Liver (tissue), 9 donors: ENCODE data around the gene PRRG3. TPM values are rescaled to one million over a fixed set of nuclear protein-coding genes. Genes with fewer than 3 reads are reported as not detected.

ENCODE experiments used
- DNase-seq: peaks from one replicate; pipeline ENCODE4 v3.0.0-alpha.2; 2017; ENCODE audit warnings: low spot score
- H3K27ac ChIP-seq, 2 donors: one replicate each; pipeline ENCODE4 v1.7.0; 2013; ENCODE audit warnings: inconsistent platforms in 2 of 2, low read length in 2 of 2, control low read depth in 1 of 2, low read depth in 1 of 2, mild to moderate bottlenecking in 1 of 2
- H3K27me3 ChIP-seq, 4 donors: one replicate each; pipeline versions ENCODE4 v1.6.1 to v1.7.0; 2013; ENCODE audit warnings: low read length in 3 of 4, inconsistent platforms in 1 of 4, mild to moderate bottlenecking in 1 of 4, moderate library complexity in 1 of 4; ENCODE audit not compliant: control insufficient read depth in 4 of 4, insufficient read depth in 4 of 4
- H3K36me3 ChIP-seq, 4 donors: one replicate each; pipeline versions ENCODE4 v1.6.1 to v1.7.0; 2013; ENCODE audit warnings: low read length in 3 of 4, mild to moderate bottlenecking in 3 of 4, low read depth in 1 of 4, moderate library complexity in 1 of 4; ENCODE audit not compliant: control insufficient read depth in 4 of 4, insufficient read depth in 3 of 4
- H3K4me1 ChIP-seq, 4 donors: one replicate each; pipeline versions ENCODE4 v1.6.1 to v1.7.0; 2013; ENCODE audit warnings: low read length in 3 of 4, mild to moderate bottlenecking in 3 of 4, moderate library complexity in 1 of 4; ENCODE audit not compliant: control insufficient read depth in 4 of 4, insufficient read depth in 4 of 4
- H3K4me3 ChIP-seq, 3 donors: one replicate each; pipeline versions ENCODE4 v1.6.1 to v1.7.0; 2013; ENCODE audit warnings: low read length in 3 of 3, control low read depth in 1 of 3, low read depth in 1 of 3, mild to moderate bottlenecking in 1 of 3
- H3K9ac ChIP-seq, 2 donors: one replicate each; pipeline ENCODE4 v1.7.0; 2013; ENCODE audit warnings: low read length in 2 of 2, mild to moderate bottlenecking in 2 of 2, moderate library complexity in 2 of 2, control low read depth in 1 of 2, low read depth in 1 of 2
- H3K9me3 ChIP-seq, 4 donors: one replicate each; pipeline versions ENCODE4 v1.6.1 to v1.7.0; 2013; ENCODE audit warnings: low read length in 3 of 4; ENCODE audit not compliant: control insufficient read depth in 4 of 4
- ATF3 ChIP-seq: IDR thresholded peaks from 2 replicates; pipeline ENCODE4 v1.6.1; 2016; ENCODE audit warnings: antibody characterized with exemption
- CTCF ChIP-seq: fragments of 150-350 bp; IDR thresholded peaks from 2 replicates; pipeline ENCODE4 v1.5.1; 2017; ENCODE audit warnings: improper control_type of control experiment, low read depth, low read length; ENCODE audit not compliant: missing input control
- EGR1 ChIP-seq, 2 donors: IDR thresholded peaks; 2 replicates each; pipeline ENCODE4 v1.6.1; 2016 to 2018; ENCODE audit warnings: antibody characterized with exemption in 2 of 2, low read depth in 2 of 2
- FOXA1 ChIP-seq: IDR thresholded peaks from 2 replicates; pipeline ENCODE4 v1.6.1; 2016; ENCODE audit warnings: antibody characterized with exemption
- FOXA2 ChIP-seq: IDR thresholded peaks from 2 replicates; pipeline ENCODE4 v1.6.1; 2016; ENCODE audit warnings: antibody characterized with exemption
- GABPA ChIP-seq, 2 donors: IDR thresholded peaks in 1 of 2; conservative IDR thresholded peaks in 1 of 2; 2 replicates each; pipeline ENCODE4 v1.6.1; 2016; ENCODE audit warnings: antibody characterized with exemption in 2 of 2, mild to moderate bottlenecking in 1 of 2, moderate library complexity in 1 of 2
- HNF4A ChIP-seq, 2 donors: conservative IDR thresholded peaks; 2 replicates each; pipeline ENCODE4 v1.6.1; 2016; ENCODE audit warnings: antibody characterized with exemption in 2 of 2, mild to moderate bottlenecking in 2 of 2
- HNF4G ChIP-seq: IDR thresholded peaks from 2 replicates; pipeline ENCODE4 v1.6.1; 2016; ENCODE audit warnings: antibody characterized with exemption
- JUND ChIP-seq, 2 donors: IDR thresholded peaks; 2 replicates each; pipeline ENCODE4 v1.6.1; 2016; ENCODE audit warnings: antibody characterized with exemption in 2 of 2
- MAX ChIP-seq: IDR thresholded peaks from 2 replicates; pipeline ENCODE4 v1.6.1; 2016; ENCODE audit warnings: antibody characterized with exemption
- NR2F2 ChIP-seq: IDR thresholded peaks from 2 replicates; pipeline ENCODE4 v1.6.1; 2016; ENCODE audit warnings: antibody characterized with exemption
- RAD21 ChIP-seq, 2 donors: IDR thresholded peaks; 2 replicates each; pipeline ENCODE4 v1.6.1; 2016; ENCODE audit warnings: antibody characterized with exemption in 2 of 2, mild to moderate bottlenecking in 2 of 2
- REST ChIP-seq: IDR thresholded peaks from 2 replicates; pipeline ENCODE4 v1.6.1; 2016; ENCODE audit warnings: antibody characterized with exemption, mild to moderate bottlenecking
- RXRA ChIP-seq, 2 donors: IDR thresholded peaks; 2 replicates each; pipeline ENCODE4 v1.6.1; 2017 to 2018; ENCODE audit warnings: antibody characterized with exemption in 2 of 2, mild to moderate bottlenecking in 1 of 2
- SP1 ChIP-seq: IDR thresholded peaks from 2 replicates; pipeline ENCODE4 v1.6.1; 2018; ENCODE audit warnings: antibody characterized with exemption, mild to moderate bottlenecking
- TAF1 ChIP-seq: conservative IDR thresholded peaks from 2 replicates; pipeline ENCODE4 v1.6.1; 2016; ENCODE audit warnings: antibody characterized with exemption, mild to moderate bottlenecking
- YY1 ChIP-seq: IDR thresholded peaks from 2 replicates; pipeline ENCODE4 v1.6.1; 2016; ENCODE audit warnings: antibody characterized with exemption, mild to moderate bottlenecking
- ZBTB33 ChIP-seq: IDR thresholded peaks from 2 replicates; pipeline ENCODE4 v1.6.1; 2016; ENCODE audit warnings: antibody characterized with exemption
- WGBS: extraction: QIAGEN DNeasy Blood & Tissue Kit; methylation state at CpG from one replicate; pipeline ENCODE4 v1.1.7; 2013; 5-methylcytosine and 5-hydroxymethylcytosine counted together
- polyA plus RNA-seq, 2 donors: library from polyadenylated mRNA; stranded (reverse) in 1 of 2; unstranded in 1 of 2; fragments of 200-250 nt in 1 of 2; fragments of >200 nt in 1 of 2; fragmentation: Nextera tagmentation in 1 of 2; extraction: Ambion mirVana in 1 of 2; gene quantifications; one replicate each; pipeline versions ENCODE4 v1.2.1 to v1.2.3, GENCODE V29; 2013 to 2015
- total RNA-seq, 2 donors: library from RNA; depleted of rRNA; stranded (reverse); fragments of >200 nt; gene quantifications; one replicate each; pipeline ENCODE4 v1.2.3, GENCODE V29; 2014
- donor health status: healthy.
- donor health status: healthy.
- donor health status: healthy.
- donor health status: healthy.
- donor health status: healthy.

PRRG3 gene
- total and polyA plus RNA-seq, 4 donors, result under 0.01 to 0.05 (median 0.01) TPM; not detected in 1

GRCh38 chrX:151701531-151701930 lies 6.3 kb downstream of the PRRG3 start:
- H3K27ac ChIP-seq, result no peak overlapping the region
- 90% methylated on average over 7 of the region's 7 CpGs for WGBS
- no peak overlapping the region for H3K4me3 ChIP-seq
- no peak for TF ChIP-seq MAX
- no peak for TF ChIP-seq HNF4G
- TF ChIP-seq FOXA2, result no peak
- no peak for TF ChIP-seq FOXA1
- no peak for TF ChIP-seq GABPA (IDR thresholded peaks at IDR 0.05 in 1 of 2, conservative IDR thresholded peaks at IDR 0.05 in 1 of 2)
- no peak for TF ChIP-seq SP1
- TF ChIP-seq REST, result no peak
- TF ChIP-seq JUND (IDR thresholded peaks at IDR 0.05), result no peak
- no peak for TF ChIP-seq TAF1
- no peaks in the 10 kb centered on the region for H3K4me1 ChIP-seq
- H3K9me3 ChIP-seq, result no peaks in the 10 kb centered on the region
- no peaks in the 10 kb centered on the region for H3K27me3 ChIP-seq
- H3K36me3 ChIP-seq, result no peaks in the 10 kb centered on the region
- no peak for DNase-seq
- no peak overlapping the region for H3K9ac ChIP-seq

- 93% methylated on average over 9 of the region's 9 CpGs for WGBS
- H3K9ac ChIP-seq, result no peak overlapping the region
- no peaks in the 10 kb centered on the region for H3K36me3 ChIP-seq
- TF ChIP-seq HNF4A (conservative IDR thresholded peaks at IDR 0.05) (no peak), ATF3 (no peak), NR2F2 (no peak), YY1 (no peak), JUND (IDR thresholded peaks at IDR 0.05) (no peak), RAD21 (IDR thresholded peaks at IDR 0.05) (no peak), TAF1 (no peak), FOXA1 (no peak), SP1 (no peak), EGR1 (IDR thresholded peaks at IDR 0.05; ENCODE audit: low read depth in 2 of 2) (no peak), ZBTB33 (no peak), MAX (no peak), CTCF (no peak), GABPA (IDR thresholded peaks at IDR 0.05 in 1 of 2, conservative IDR thresholded peaks at IDR 0.05 in 1 of 2) (no peak), REST (no peak), RXRA (IDR thresholded peaks at IDR 0.05) (no peak)
- H3K27ac ChIP-seq, result no peak overlapping the region
- no peaks in the 10 kb centered on the region for H3K27me3 ChIP-seq
- H3K4me3 ChIP-seq, result no peak overlapping the region
- H3K4me1 ChIP-seq, result no peaks in the 10 kb centered on the region
- H3K9me3 ChIP-seq, result no peaks in the 10 kb centered on the region
- DNase-seq, result no peak
Measured at GRCh38 chrX:151702026-151702714, 6.9 kb downstream of the PRRG3 start.
